Panc1 (cell line): Measurements from ENCODE around the gene ODC1. TPM values are rescaled to one million over a fixed set of nuclear protein-coding genes. Genes with fewer than 3 reads are reported as not detected.

Experiments used
- ATAC-seq: fragments of 200-7000 bp; cut with Tn5 transposase; 2 replicates; pipeline ENCODE4 v1.9.1; 2020; ENCODE audit warnings: mild to moderate bottlenecking, moderate library complexity
- BruUV-seq: library from RNA; stranded (reverse); fragments of 400-500 nt; replicated peaks from 2 replicates; lab custom pipeline; 2021; lab: Mats Ljungman, UMichigan
- CTCF ChIA-PET: fragments of 300-600 bp; sonication (Branson Sonifier 250); formaldehyde crosslinking; loops from one replicate; lab custom pipeline; 2022; ENCODE audit warnings: antibody characterized with exemption; lab: Charles Lee
- POLR2A ChIA-PET: fragments of 300-600 bp; sonication (Branson Sonifier 250); formaldehyde crosslinking; loops from one replicate; lab custom pipeline; 2022; ENCODE audit warnings: antibody characterized with exemption; lab: Charles Lee
- DNase-seq: peaks from one replicate; pipeline ENCODE4 v3.0.0-alpha.2; 2010; ENCODE audit warnings: low read depth, low spot score
- H3K27ac ChIP-seq: 2 replicates; pipeline ENCODE4 v1.5.1; 2011; ENCODE audit warnings: mild to moderate bottlenecking, low read length, inconsistent platforms
- H3K27me3 ChIP-seq: fragments of 200-500 bp; sonication (Bioruptor generic); 2 replicates; pipeline ENCODE4 v1.6.0; 2014; ENCODE audit warnings: low read length, inconsistent platforms; ENCODE audit not compliant: control insufficient read depth, insufficient read depth
- H3K36me3 ChIP-seq: fragments of 200-500 bp; sonication (Bioruptor generic); 2 replicates; pipeline ENCODE4 v1.5.1; 2014; ENCODE audit warnings: inconsistent platforms, mild to moderate bottlenecking, low read length, moderate library complexity; ENCODE audit not compliant: control insufficient read depth, insufficient read depth
- H3K4me1 ChIP-seq: 2 replicates; pipeline ENCODE4 v1.5.1; 2011; ENCODE audit warnings: inconsistent platforms, mild to moderate bottlenecking, low read length, moderate library complexity; ENCODE audit not compliant: control insufficient read depth, insufficient read depth
- H3K4me3 ChIP-seq, 2 experiments: 2 replicates each; pipeline ENCODE4 v1.5.1; 2011 to 2012; ENCODE audit warnings: low read depth in 2 of 2, low read length in 2 of 2, mild to moderate bottlenecking in 2 of 2, inconsistent platforms in 1 of 2, moderate library complexity in 1 of 2
- H3K9me3 ChIP-seq: fragments of 200-500 bp; sonication (Bioruptor generic); 2 replicates; pipeline ENCODE4 v1.5.1; 2014; ENCODE audit warnings: low read depth, mild to moderate bottlenecking, inconsistent platforms, low read length, moderate library complexity; ENCODE audit not compliant: control insufficient read depth, insufficient read depth
- POLR2AphosphoS5 ChIP-seq: IDR thresholded peaks from 2 replicates; pipeline ENCODE4 v1.6.1; 2012; ENCODE audit warnings: mild to moderate bottlenecking, low read depth, low read length, moderate library complexity
- REST ChIP-seq, 2 experiments: IDR thresholded peaks; 2 replicates each; pipeline ENCODE4 v1.6.1; 2011 to 2012; ENCODE audit warnings: low read depth in 2 of 2, control low read depth in 1 of 2, low read length in 1 of 2, mild to moderate bottlenecking in 1 of 2, moderate library complexity in 1 of 2; ENCODE audit not compliant: insufficient read depth in 1 of 2
- SIN3A ChIP-seq: IDR thresholded peaks from 2 replicates; pipeline ENCODE4 v1.6.1; 2012; ENCODE audit warnings: low read depth, mild to moderate bottlenecking, low read length, moderate library complexity, borderline replicate concordance; ENCODE audit not compliant: insufficient read depth
- TCF7L2 ChIP-seq: IDR thresholded peaks from 2 replicates; pipeline ENCODE4 v1.6.1; 2011; ENCODE audit warnings: mild to moderate bottlenecking, low read depth, low read length, inconsistent platforms
- in situ Hi-C: cut with HindIII; loops from 2 replicates; pipeline ENCODE4 v1.10.0; 2016; ENCODE audit warnings: low sequenced_read_pairs, low pct_unique_long_range_greater_than_20kb
- intact Hi-C: fragments of 100-400 bp; cut with micrococcal nuclease; formaldehyde crosslinking; loops from one replicate; pipeline ENCODE4 v1.10.0; 2022; ENCODE audit not compliant: unreplicated experiment
- total RNA-seq: library from RNA; stranded (reverse); gene quantifications from one replicate; pipeline ENCODE4 v1.2.1, GENCODE V29; 2021; ENCODE audit not compliant: unreplicated experiment
- TF ChIP-seq, protein P1 (sequence below): fragments of 450-650 bp; IDR thresholded peaks from 2 replicates; pipeline ENCODE4 v1.5.1; 2017; ENCODE audit warnings: mild to moderate bottlenecking

The ODC1 gene
- total RNA-seq, 1 experiment from 2014 or later, result 159 TPM

DNA sequence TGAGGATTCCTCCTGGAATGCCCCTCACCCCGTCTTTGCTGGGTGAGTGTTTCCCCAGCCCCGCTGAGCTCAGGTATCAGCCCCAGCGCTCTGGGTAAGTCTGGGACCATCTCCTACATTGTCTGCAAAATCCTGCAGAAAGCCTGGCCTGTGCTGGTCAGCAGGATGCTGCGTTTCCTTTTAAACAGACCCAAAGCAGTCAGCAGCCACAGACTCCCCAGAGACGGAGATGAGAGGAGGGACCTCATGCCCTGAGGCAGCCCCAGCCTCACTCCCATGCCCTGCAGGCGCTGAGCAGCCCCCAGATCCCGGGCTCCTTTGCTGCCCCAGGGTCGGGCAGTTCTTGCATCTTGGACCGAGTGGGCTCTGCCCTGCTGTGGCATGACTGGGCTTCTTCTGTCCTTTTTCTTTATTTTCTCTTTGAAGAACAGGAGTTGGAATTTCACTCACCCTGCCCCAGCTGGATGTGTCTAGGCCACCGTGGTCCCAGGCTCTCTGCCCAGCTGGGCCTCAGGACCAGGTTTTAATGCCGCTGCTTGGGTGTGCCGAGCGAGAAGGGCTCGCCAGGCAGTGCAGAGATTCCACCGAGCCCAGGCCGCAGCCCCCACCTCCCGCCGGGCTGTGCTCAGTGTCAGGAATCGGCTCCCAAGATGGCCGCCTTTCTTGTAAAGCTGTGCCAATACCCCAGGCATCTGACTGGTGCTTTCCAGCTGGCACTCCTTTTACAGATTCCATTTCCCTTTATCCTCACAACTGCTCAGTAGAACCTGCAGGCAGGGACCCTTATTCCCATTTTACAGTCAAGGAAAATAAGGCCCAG, 43.6 kb downstream of the ODC1 start:
- intact Hi-C loops (loop anchor here (5.0 to 10.0 kb wide), 2 partner anchors 62 to 260 kb away; no protein-coding TSS in a partner anchor), in situ Hi-C loops (no loop called here)
- Histone ChIP-seq H3K27me3 (no peaks in the 10 kb centered on the region), H3K4me1 (peaks cover 88% of the 10 kb centered on the region), H3K36me3 (0 out of 2 replicates have a peak, but pooled peaks cover 3% of the 10 kb centered on the region), H3K27ac (peak overlapping the region; percentile 99), H3K4me3 (no peak overlapping the region), H3K9me3 (no peaks in the 10 kb centered on the region)
- ATAC-seq (no peak), DNase-seq (no peak)
- no TSS peak for BruUV-seq
- no peak for TF ChIP-seq POLR2AphosphoS5
- TF ChIP-seq, protein P1, sequence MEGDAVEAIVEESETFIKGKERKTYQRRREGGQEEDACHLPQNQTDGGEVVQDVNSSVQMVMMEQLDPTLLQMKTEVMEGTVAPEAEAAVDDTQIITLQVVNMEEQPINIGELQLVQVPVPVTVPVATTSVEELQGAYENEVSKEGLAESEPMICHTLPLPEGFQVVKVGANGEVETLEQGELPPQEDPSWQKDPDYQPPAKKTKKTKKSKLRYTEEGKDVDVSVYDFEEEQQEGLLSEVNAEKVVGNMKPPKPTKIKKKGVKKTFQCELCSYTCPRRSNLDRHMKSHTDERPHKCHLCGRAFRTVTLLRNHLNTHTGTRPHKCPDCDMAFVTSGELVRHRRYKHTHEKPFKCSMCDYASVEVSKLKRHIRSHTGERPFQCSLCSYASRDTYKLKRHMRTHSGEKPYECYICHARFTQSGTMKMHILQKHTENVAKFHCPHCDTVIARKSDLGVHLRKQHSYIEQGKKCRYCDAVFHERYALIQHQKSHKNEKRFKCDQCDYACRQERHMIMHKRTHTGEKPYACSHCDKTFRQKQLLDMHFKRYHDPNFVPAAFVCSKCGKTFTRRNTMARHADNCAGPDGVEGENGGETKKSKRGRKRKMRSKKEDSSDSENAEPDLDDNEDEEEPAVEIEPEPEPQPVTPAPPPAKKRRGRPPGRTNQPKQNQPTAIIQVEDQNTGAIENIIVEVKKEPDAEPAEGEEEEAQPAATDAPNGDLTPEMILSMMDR, result no peak
- TF ChIP-seq TCF7L2, result no peak
- TF ChIP-seq REST (IDR thresholded peaks at IDR 0.05; ENCODE audit: insufficient read depth in 1 of 2, low read depth in 2 of 2, low read length in 1 of 2), result no peak
- no peak for TF ChIP-seq SIN3A
- CTCF ChIA-PET, result interaction anchor here (0.5 kb wide), 1 partner anchor 103 kb away, joined by 3 read pairs; no protein-coding TSS in a partner anchor
- POLR2A ChIA-PET, result interaction anchor here (0.6 kb wide), 1 partner anchor 18 kb away, joined by 3 read pairs; no protein-coding TSS in a partner anchor

DNA sequence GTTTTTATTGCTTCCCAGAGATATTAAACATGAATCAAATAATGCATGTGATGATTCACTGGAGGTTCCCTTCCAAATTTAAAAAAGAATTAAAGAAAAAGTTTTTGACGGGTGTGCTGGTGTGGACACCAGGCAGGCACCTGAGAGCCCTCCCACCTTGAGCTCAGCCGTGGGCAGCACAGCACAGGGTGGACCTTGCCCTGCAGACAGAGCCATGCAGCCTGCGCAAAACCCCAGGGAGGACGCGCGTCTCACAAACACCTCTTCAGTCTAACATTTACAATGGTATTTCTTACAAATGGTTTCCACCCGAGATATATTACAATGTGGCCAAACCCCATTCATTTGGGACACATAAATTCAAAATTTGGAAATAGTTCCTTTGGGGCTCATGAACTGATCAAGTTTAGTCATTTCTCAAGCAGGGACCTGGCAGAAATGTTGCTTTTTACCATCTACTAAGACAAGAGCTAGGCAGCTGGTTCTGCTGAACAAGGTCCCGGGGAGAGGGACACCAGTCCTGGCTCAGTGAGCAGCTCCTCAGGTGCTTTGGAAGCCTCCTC, 45.4 kb downstream of the ODC1 start:
- ATAC-seq, result no peak
- in situ Hi-C loops (no loop called here), intact Hi-C loops (loop anchor here (10.0 kb wide), 1 partner anchor 258 kb away; no protein-coding TSS in a partner anchor)
- ChIA-PET CTCF (interaction anchor here (0.5 to 0.6 kb wide), 4 partner anchors 15 to 97 kb away, joined by 3 to 7 read pairs (median 3); no protein-coding TSS in a partner anchor), POLR2A (interaction anchor here (0.6 to 0.7 kb wide), 4 partner anchors 11 to 730 kb away, joined by 3 to 8 read pairs (median 6); no protein-coding TSS in a partner anchor)
- DNase-seq, result no peak
- H3K27ac ChIP-seq, result peak overlapping the region; percentile 99
- H3K36me3 ChIP-seq, result 0 out of 2 replicates have a peak, but pooled peaks cover 3% of the 10 kb centered on the region
- TSS peak; percentile 33 for BruUV-seq
- H3K27me3 ChIP-seq, result no peaks in the 10 kb centered on the region
- no peaks in the 10 kb centered on the region for H3K9me3 ChIP-seq
- H3K4me3 ChIP-seq, result no peak overlapping the region
- TF ChIP-seq, protein P1, result no peak
- TF ChIP-seq SIN3A (no peak), TCF7L2 (no peak), POLR2AphosphoS5 (no peak), REST (IDR thresholded peaks at IDR 0.05; ENCODE audit: insufficient read depth in 1 of 2, low read depth in 2 of 2, low read length in 1 of 2) (no peak)
- H3K4me1 ChIP-seq, result peaks cover 70% of the 10 kb centered on the region
